22Rv1 (cell line): Measurements from ENCODE around the gene STBD1.

ENCODE experiments used
- CTCF ChIP-seq: fragments of 450-650 bp; IDR thresholded peaks from 2 replicates; pipeline ENCODE4 v1.5.1; 2017; ENCODE audit warnings: mild to moderate bottlenecking
- ZFX ChIP-seq: fragments of 450-650 bp; IDR thresholded peaks from 2 replicates; pipeline ENCODE4 v1.6.1; 2017; ENCODE audit warnings: antibody characterized with exemption, borderline replicate concordance

GRCh38 chr4:76272073-76272472 is 34.5 kb upstream of the STBD1 start:
- TF ChIP-seq CTCF, result no peak
- no peak for TF ChIP-seq ZFX
